Muscle of back (tissue), 11 donors: ENCODE results near the gene LRFN2. TPM values are rescaled to one million over a fixed set of nuclear protein-coding genes. Genes with fewer than 3 reads are reported as not detected.

Experiments used
- DNase-seq, 3 donors: peaks; one replicate each; pipeline versions ENCODE4 v3.0.0 to v3.0.0-alpha.2; 2013
- polyA plus RNA-seq, 10 donors: library from polyadenylated mRNA; unstranded; fragments of 120-200 nt; gene quantifications; one replicate each; pipeline ENCODE4 v1.2.1, GENCODE V29; 2013; ENCODE audit not compliant: insufficient read length in 10 of 10

Gene LRFN2
- polyA plus RNA-seq, 10 donors = 0.07 to 0.14 (median 0.09) TPM; not detected in 2

DNA sequence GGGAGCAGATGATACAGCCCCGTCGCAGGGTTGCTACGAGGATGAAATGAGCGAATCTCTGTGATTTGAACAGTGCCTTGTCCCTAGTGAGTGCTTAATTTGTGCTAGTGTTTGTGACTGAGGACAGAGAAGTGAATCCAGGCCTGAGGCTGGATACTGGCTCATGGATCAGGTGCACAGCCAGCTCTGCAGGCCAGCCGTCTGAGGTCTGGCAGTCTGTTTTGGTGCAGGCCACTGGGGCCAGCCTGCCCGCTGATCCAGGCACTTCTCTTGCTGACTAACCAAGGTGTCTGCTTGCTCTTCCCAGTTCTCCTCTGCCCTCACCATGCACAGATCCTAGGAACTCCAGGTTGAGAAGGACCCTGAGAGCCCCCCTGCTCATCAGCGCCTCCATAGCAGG lies 181.0 kb downstream of the LRFN2 start:
- no peak for DNase-seq

DNA sequence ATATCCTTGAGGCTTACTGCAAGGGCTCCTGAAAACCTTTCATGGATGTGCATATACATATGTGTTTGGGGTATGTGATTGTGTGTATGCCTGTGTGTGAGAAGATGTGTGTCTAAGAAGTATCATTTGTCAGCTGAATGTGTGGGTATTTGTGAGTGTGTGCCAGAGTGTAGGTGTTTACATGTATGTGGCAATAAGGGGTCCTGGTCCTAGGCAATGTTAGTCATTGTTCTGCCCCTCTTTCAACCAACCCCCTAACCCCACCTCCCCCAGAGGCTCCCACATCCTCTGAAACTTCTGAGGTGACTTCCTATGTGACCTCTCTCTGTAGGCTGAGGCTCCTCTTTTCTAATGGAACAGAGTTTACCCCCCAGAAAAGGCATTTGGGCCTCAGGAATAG lies 186.4 kb downstream of the LRFN2 start:
- DNase-seq = no peak

- DNase-seq = no peak
These were observed 187.2 kb downstream of the LRFN2 start for GRCh38 chr6:40399888-40400457.

GRCh38 chr6:40398810-40399477 lies 188.2 kb downstream of the LRFN2 start:
- DNase-seq = no peak

GRCh38 chr6:40398034-40398691 lies 189.0 kb downstream of the LRFN2 start:
- DNase-seq = no peak

GRCh38 chr6:40397287-40398033 lies 189.7 kb downstream of the LRFN2 start:
- no peak for DNase-seq

DNA sequence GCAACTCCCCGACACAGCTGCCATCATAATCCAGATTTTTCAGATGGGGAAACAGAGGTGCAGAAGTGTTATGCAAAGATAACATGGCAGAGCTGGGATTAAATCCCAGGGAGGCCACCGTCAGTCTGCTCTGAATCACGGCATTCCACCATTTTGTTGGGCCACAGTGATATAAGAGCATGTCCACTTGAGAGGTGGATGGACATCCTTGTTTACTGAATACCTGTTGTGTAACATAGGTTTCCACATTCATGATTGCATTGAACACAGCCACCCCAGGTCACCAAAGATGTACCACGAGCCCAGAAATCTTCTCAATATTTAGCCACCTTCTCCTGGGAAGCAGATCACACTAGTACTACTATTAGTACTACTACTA lies 191.5 kb downstream of the LRFN2 start:
- no peak for DNase-seq

GRCh38 chr6:40395066-40395697 lies 192.0 kb downstream of the LRFN2 start:
- DNase-seq = peak in 1 of 3 donors; percentile 9

- no peak for DNase-seq
These were observed 192.8 kb downstream of the LRFN2 start for GRCh38 chr6:40394381-40394780.

- no peak for DNase-seq
These were observed 193.5 kb downstream of the LRFN2 start for GRCh38 chr6:40393641-40394040.

DNA sequence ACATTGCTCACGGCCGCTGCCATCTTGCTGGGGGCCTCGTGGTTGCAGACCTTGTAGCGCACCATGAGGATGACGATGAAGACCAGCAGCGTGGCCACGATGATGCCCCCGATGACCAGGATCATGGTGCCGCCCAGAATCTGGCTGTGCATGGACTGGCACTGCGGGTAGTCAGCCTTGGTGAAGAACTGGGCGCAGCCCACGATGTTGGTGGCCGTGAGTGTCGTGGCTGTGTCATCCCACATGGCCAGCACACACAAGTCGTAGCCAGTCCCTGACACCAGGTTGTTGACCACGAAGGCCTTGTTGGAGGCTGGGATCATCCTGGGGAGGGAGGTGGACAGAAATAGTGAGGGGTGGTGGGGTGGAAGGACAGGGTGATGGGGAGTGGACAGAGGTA lies 194.6 kb downstream of the LRFN2 start:
- no peak for DNase-seq

DNA sequence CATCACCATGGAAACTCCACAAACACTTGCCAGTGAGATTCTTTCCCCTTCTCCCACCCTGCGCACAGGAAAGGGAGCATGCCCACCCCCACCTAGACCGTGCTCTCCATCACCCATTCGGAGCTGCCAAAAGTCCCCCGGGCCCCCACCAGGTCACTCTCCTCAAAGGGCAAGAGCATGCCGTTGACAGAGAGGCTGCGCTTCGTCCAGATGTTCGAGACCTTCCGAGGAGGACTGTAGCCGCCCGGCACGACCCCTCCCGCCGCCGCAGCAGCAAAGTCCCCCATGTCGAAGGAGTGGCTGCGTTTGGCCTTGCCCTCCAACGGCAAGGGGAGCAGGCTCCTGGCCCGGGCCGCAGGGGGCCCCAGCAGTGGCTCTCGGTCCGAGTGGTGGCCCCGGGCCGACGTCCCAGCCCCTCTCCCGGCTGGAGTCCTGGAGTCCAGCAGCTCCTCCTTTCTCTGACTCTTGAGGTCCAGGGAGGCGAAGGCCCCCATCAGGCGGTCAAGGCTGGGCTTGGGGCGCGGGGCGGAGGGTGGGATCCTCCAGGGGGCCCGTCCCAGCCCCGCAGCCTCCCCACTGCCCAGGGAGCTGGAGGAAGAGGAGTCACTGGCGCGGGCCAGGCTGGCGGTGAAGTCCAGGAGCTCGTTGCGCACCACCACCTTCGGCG lies 195.2 kb downstream of the LRFN2 start:
- DNase-seq = no peak

DNA sequence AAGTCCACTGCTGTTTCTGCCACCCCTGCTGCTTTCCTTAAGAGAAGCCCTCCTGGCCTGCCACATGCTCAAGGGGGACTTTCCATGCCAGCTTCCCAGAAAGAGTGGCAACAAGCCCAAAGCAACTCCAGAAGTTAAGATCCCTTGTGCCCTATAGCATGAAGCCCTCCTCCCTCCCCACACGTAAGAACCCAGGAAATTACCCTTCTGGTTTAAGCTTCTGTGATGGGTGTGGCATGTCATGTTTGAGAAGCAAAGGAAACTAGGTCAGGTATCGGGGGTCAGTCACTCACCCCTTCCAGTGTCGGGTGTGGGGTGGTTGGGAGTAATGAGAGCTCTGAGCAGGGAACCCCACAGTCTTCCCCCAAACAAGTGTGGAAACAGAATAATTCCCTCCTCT lies 196.1 kb downstream of the LRFN2 start:
- no peak for DNase-seq

GRCh38 chr6:40390144-40390800 lies 196.9 kb downstream of the LRFN2 start:
- no peak for DNase-seq

DNA sequence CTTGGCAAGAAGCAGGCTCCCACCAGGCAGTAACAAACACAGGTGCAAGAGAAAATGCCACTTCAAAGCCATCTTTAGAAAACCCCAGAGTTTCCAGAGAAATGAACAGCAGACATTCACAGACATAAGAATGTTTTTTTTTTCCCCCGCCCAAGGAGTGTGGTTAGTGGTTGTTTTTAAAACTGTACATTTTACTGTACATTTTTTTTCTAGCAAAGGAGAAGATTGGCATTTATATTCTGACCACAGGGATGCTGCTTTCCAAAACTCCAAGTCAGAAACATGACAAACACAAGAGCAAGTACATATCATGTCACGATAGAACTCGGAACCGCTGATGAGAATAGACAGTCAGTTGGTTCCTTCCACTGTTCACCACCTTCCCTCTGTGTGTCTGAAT lies 197.9 kb downstream of the LRFN2 start:
- DNase-seq = no peak

DNA sequence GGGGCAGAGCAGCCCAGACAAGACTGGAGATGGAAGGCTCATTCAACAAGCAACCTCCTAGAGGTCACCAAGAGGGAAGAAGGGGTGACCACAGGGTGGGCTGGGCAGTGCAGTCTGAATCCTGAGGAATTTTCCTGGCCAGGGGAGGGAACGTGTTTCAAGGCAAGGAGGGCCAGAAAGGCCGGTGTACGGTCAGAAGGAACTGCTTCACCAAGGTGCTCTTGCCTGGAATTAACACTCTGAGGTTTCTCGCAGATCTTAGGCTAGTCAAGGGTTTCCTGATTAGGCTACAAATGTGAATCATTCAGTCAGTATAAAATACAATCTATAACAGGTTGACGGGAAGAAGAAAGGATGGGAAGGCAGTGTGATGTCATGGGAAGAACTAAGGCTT lies 199.3 kb downstream of the LRFN2 start:
- no peak for DNase-seq

- no peak for DNase-seq
These were observed 199.9 kb downstream of the LRFN2 start for GRCh38 chr6:40387127-40387870.

DNA sequence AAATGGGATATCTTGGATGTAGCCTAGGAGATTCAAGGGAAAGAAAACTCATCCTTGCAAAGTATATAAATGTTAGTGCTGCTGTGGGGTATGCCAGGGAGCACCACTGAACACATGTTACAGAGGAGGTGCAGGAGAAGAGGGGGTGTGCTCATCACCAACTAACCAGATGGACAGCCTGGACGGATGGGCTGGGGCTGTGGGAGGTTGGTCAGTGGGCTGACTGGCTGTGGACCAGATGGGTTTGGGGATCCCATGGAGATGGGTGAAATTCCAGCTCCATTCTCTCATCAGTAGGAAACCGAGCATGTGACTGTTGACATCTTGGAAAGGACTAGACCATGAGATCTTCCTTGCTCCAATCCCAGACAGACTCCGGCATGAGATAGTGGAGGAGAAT lies 201.0 kb downstream of the LRFN2 start:
- no peak for DNase-seq

DNA sequence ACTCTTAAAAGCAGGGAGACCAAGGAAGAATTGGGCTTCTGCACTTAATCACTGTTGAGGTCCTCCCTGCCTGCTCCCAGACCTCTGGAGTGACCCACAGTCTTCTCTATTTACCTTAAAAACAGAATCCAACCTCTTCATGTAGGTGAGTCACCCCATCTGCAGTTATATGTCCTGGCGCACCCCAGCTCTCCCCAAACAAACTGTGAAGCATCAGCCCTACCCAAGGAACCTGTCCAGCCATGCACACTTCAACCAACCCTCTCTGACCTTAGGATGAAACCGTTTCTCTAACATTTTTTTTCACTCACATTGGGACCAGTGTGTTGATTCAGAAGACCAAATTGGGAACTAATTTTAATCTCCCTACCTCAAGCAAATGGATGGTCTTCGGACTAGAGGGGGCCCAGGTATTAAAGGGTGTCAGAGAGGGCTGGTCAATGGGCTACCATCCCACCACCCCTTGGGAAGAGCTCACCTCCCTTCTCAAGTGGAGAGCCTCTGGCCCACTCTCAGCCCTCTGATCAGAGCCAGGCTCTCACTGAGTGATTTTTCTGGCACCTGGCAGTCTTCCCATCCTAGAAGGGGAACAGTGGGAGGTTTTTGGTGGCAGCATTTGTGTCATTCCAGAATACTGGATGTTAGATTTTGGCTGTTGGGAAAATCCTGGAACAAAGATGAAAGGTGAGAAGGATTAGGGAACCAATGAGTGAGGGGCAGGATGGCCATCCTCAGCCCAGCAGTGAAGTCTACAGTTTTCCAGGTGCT lies 203.6 kb downstream of the LRFN2 start:
- no peak for DNase-seq

DNA sequence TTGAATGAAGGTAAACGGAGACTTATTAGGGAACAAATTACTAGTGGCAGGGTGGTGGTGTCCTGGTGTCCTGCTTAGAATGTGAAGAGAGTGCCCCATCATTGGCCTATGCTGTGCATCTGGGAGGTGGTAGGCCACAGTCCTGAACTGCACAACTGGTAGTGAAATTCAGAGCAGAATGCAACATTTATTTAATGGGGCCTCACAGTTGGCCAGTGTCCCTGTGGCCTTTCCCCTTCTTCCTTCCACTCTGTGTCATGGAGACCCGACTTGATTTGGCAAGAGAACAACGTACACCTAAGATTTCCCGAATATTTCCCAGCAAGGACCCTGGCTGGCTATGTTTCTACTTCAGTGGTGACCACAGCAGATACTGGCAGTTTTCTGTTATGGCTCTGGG lies 206.9 kb downstream of the LRFN2 start:
- no peak for DNase-seq
